Activated CD8-positive, alpha-beta memory T cell treated with anti-CD3 and anti-CD28 coated beads for 36 hours (primary cell): Measurements from ENCODE around the gene ZSWIM4. TPM values are rescaled to one million over a fixed set of nuclear protein-coding genes. Genes with fewer than 3 reads are reported as not detected.

ENCODE experiments used
- CTCF ChIA-PET: fragments of 350-600 bp; sonication (Branson Sonifier 250); formaldehyde crosslinking; loops from one replicate; lab custom pipeline; 2021; ENCODE audit warnings: antibody characterized with exemption; lab: Charles Lee
- POLR2A ChIA-PET: fragments of 350-600 bp; sonication (Branson Sonifier 250); formaldehyde crosslinking; loops from one replicate; lab custom pipeline; 2021; ENCODE audit warnings: antibody characterized with exemption; lab: Charles Lee
- total RNA-seq, 2 experiments: library from RNA; stranded (reverse); gene quantifications; one replicate each; pipeline ENCODE4 v1.2.3, GENCODE V29; 2021

ZSWIM4 gene
- total RNA-seq, 2 experiments from 2014 or later: 4.9 to 5.8 TPM

DNA sequence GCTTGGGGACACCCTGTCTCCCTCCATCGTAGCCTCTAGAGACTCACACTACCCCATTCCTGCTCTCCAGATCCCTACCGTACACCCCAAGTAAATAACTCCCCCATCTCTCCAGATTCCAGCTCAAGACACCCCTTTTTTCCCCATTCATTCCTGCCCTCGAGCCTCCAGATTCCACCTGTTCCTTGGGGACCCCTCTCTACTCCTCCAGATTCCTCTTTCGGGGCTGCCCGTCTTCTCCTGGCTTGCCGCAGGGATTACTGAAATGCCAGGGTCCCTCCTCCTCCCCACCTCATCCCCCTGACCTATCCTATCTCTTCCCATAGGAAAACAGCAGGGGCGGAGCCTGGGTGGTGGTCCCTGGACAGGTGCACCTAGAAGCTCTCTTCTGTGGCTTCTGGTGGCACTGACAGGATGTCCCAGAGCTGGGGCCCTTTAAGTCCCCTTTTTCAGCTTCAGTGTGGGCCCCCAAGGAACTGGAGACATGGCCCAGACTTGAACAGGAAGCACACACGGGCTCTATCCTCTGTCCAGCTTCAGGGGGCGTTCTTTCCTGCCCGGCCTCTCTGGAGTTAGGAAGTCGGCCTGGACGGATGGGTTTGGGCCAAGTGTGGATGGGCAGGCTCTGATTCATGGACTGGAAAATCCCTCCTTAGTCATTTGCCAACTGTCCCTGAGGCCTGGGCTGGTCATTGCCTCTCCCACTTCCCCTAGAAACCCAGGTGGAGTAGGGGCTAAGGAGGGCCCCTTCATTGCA is 1.2 kb downstream of the ZSWIM4 start:
- CTCF ChIA-PET: interaction anchor here (0.5 to 2.2 kb wide), 3 partner anchors 8 to 741 kb away, joined by 3 to 7 read pairs (median 4); no protein-coding TSS in a partner anchor
- POLR2A ChIA-PET: interaction anchor here (1.0 to 2.4 kb wide), 4 partner anchors 22 to 341 kb away, joined by 3 to 14 read pairs (median 8); partner anchors contain the start of gene C19orf53

DNA sequence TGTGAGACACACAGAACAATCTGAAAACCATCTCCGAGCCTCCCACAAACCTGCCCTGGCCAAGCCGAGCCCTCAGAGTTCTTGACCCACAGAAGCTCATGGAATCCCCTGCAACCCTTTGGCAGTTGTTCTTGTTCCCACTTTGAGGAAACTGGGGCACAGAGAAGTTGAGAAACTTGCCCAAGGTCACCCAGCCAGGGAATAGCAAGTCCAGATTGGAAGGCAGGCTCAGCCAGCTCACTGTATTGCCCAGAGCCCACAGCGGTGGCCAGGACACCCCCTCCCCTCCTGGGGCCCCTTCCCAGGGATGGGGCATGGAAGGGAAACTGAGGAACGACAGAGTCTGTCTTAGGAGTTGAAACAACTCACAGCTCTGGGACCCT is 1.8 kb downstream of the ZSWIM4 start:
- ChIA-PET CTCF (interaction anchor here (0.6 to 2.2 kb wide), 2 partner anchors 9 to 10 kb away, joined by 4 to 7 read pairs; no protein-coding TSS in a partner anchor), POLR2A (interaction anchor here (2.3 kb wide), 1 partner anchor 22 kb away, joined by 14 read pairs; the partner anchor contains the start of gene C19orf53)

DNA sequence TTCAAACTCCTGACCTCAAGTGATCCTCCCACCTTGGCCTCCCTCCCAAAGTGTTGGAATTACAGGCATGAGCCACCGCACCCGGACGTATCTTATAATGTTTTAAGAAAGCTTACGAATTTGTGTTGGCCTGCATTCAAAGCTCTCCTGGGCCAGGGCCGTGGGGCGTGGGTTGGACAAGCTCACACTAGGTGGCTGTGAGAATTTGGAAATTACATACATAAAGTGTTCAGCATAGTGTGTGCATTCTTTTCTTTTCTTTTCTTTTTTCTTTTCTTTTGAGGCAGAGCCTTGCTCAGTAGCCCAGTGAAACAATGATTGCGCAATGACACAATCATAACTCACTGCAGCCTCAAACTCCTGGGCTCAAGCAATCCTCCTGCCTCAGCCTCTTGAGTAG is 2.6 kb downstream of the ZSWIM4 start:
- POLR2A ChIA-PET: interaction anchor here (1.2 kb wide), 1 partner anchor 13 kb away, joined by 3 read pairs; no protein-coding TSS in a partner anchor
- CTCF ChIA-PET: interaction anchor here (0.9 to 2.3 kb wide), 3 partner anchors 10 to 64 kb away, joined by 3 to 7 read pairs (median 7); no protein-coding TSS in a partner anchor

DNA sequence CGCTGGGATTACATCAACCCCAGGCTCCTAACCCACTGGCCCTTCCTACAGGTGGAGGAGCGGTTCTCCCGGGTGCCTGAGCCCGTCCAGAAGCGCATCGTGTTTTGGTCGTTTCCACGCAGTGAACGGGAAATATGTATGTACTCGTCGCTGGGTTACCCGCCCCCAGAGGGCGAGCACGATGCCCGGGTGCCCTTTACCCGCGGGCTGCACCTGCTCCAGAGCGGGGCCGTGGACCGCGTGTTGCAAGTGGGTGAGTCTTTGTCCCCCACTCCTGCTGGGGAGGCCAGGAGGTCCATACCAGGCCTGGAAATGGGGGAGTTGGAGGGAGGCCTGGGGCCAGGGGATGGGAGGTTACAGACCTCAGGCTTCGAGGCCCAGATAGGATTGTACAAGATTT is 4.4 kb downstream of the ZSWIM4 start:
- CTCF ChIA-PET: interaction anchor here (0.7 to 2.3 kb wide), 5 partner anchors 17 to 174 kb away, joined by 3 to 7 read pairs (median 3); no protein-coding TSS in a partner anchor

DNA sequence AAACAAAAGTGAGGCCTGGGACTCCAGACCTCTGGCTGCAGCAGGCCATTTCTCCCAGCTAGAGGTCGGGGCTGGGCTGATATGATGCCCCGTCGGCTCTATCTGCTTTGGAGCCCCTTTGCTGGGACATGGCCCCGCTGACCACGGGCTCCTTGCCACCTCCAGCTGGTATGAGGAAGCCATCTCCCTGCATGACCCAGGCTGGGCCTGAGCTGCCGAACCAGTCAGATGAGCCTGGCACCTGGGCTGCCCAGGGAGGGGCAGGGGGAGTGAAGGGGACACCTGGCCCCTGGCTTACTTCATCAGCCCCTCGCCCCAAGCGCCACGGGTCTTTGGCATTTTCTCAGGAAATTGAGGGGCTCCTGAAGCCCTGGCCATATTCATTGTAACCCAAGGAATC is 7.8 kb downstream of the ZSWIM4 start:
- POLR2A ChIA-PET: no interaction called here
- CTCF ChIA-PET: interaction anchor here (2.0 kb wide), 1 partner anchor 59 kb away, joined by 5 read pairs; no protein-coding TSS in a partner anchor

More for the DNA sequence above, 4.4 kb downstream of the ZSWIM4 start:
- POLR2A ChIA-PET: interaction anchor here (0.6 kb wide), 1 partner anchor 165 kb away, joined by 4 read pairs; no protein-coding TSS in a partner anchor

DNA sequence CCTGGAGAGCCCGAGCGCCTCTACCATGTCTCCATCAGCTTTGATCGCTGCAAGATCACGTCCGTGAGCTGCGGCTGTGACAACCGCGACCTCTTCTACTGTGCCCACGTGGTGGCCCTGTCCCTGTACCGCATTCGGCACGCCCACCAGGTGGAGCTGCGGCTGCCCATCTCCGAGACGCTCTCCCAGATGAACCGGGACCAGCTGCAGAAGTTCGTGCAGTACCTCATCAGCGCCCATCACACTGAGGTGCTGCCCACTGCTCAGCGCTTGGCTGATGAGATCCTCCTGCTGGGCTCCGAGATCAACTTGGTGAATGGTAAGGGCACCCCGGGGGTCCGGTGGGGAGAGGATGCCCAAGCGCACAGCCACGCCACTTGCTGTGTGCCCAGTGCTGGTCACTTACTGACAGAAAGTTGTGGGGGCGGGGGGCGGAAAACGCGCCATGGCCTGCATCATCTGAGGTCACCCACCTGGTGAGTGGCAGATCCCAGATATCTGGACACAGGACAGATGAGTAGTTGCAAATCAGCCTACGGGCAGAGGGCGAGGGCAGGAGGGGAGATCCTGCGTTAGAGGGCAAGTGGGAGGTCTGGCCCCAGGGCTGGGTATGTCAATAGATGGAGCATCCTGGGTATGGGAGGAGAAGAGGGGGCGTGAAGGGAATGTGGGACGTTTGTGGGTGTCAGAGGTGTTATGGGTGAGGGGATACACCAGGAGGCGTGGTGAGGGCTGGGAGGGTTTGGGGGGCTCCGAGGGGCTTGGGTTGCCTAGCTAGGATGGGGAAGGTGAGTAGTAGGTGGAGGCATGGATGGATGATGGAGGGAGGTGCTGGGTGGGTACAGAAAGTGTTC is 9.8 kb downstream of the ZSWIM4 start:
- POLR2A ChIA-PET: no interaction called here

DNA sequence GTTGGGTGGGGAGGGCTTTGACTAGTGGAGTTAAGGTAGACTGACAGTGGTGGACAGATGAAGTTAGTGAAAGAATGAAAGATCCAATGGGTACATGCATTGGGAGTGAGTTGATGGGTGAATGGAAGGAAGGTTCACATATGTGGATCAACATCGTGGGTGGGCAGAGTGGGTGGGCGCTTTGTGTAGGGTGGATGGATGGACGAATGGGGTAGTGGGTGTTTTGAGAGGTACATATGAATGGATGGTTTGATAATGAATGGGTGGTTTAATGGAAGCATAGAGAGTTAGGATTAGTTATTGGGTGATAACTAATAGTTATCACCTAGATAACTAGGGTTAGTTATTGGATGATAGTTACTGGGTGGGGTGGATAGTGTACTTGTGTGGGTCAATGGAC is 11.5 kb downstream of the ZSWIM4 start:
- CTCF ChIA-PET: interaction anchor here (1.7 kb wide), 1 partner anchor 22 kb away, joined by 3 read pairs; no protein-coding TSS in a partner anchor
- POLR2A ChIA-PET: no interaction called here

More for the DNA sequence above, 9.8 kb downstream of the ZSWIM4 start:
- CTCF ChIA-PET: interaction anchor here (0.7 to 1.9 kb wide), 3 partner anchors 12 to 57 kb away, joined by 3 to 5 read pairs (median 4); no protein-coding TSS in a partner anchor

DNA sequence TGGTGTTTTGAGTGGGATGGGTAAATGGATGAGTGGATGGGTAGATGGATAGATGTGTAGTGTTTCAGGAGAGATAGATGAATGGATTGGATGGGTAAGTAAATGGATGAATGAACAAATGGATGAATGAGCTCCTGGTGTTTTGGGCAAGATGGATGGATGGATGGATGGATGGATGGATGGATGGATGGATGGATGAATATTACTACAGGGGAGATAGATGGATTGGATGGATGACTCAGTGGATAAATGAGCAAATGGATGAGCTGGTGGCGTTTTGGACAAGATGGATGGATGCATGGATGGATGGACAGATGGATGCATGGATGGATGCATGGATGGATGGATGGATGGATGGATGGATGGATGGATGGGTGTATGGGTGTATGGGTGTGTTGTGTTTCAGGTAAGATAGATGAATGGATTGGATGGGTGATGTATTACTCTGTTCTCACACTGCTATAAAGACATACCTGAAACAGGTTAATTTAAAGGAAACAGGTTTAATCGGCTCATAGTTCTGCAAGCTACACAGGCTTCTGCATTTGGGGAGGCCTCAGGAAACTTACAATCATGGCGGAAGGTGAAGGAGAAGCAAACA is 12.3 kb downstream of the ZSWIM4 start:
- CTCF ChIA-PET: interaction anchor here (0.6 to 1.7 kb wide), 3 partner anchors 11 to 148 kb away, joined by 3 to 4 read pairs (median 3); no protein-coding TSS in a partner anchor
- POLR2A ChIA-PET: no interaction called here

DNA sequence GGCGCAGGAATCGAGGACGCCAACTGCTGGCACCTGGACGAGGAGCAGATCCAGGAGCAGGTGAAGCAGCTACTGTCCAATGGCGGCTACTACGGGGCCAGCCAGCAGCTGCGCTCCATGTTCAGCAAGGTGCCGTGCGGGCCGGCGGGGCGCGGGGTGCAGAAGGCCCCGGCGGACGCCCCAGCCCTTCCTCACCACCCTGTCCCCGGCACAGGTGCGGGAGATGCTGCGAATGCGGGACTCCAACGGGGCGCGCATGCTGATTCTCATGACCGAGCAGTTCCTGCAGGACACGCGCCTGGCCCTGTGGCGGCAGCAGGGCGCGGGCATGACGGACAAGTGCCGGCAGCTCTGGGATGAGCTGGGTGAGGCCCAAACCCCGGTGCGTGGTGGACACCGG is 13.6 kb downstream of the ZSWIM4 start:
- ChIA-PET CTCF (no interaction called here), POLR2A (interaction anchor here (0.6 kb wide), 1 partner anchor 901 kb away, joined by 9 read pairs; no protein-coding TSS in a partner anchor)

DNA sequence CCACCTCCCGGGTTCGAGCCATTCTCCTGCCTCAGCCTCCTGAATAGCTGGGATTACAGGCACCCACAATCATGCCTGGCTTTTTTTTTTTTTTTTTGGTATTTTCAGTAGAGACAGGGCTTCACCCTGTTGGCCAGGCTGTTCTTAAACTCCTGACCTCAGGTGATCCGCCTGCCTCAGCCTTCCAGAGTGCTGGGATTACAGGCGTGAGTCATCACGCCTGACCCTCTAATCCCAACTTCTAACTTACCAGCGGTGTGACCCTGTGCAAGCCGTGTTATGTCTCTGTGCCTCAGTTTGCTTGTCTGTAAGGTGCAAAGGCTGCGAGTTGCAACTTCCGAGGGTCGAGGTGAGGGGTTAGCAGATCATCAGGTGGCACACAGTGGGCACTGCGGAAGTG is 17.3 kb downstream of the ZSWIM4 start:
- ChIA-PET POLR2A (no interaction called here), CTCF (no interaction called here)

DNA sequence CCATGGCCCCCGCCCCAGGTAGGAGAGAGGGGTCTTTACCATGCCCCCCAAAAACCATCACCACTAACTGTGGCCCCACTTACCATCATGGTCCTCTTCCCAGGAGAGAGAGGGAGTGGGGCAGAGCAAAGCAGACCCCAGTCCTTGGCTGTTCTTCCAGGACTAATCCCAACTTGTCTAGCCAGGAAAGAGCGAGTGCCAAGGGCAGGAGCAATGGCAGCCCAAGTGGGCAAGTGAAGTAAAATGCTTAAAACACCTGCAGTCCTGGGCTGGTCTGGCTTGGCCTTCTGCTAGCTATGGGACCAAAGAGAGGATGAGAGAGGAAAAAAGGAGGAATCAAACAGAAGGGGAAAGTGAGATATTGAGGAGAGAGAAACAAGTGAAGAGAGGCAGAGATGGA is 17.9 kb downstream of the ZSWIM4 start:
- ChIA-PET CTCF (no interaction called here), POLR2A (no interaction called here)

DNA sequence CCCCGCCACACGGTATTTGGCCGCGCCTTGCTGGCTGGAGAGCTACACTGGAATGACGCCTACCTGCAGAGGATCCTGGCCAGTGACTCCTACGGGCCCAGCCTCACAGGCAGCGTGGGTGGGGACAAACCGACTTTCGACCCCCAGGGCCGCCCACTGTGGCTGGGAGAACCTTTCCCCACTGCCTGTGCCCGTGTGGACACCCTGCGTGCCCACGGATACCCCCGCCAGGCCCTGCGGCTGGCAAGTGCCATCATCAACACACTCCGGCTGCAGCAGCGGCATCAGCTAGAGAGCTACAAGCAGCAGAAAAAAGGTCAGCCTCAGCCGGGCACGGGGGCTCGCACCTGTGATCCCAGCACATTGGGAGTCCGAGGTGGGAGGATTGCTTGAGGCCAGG is 19.3 kb downstream of the ZSWIM4 start:
- ChIA-PET POLR2A (interaction anchor here (0.6 kb wide), 1 partner anchor 28 kb away, joined by 8 read pairs; no protein-coding TSS in a partner anchor), CTCF (no interaction called here)

DNA sequence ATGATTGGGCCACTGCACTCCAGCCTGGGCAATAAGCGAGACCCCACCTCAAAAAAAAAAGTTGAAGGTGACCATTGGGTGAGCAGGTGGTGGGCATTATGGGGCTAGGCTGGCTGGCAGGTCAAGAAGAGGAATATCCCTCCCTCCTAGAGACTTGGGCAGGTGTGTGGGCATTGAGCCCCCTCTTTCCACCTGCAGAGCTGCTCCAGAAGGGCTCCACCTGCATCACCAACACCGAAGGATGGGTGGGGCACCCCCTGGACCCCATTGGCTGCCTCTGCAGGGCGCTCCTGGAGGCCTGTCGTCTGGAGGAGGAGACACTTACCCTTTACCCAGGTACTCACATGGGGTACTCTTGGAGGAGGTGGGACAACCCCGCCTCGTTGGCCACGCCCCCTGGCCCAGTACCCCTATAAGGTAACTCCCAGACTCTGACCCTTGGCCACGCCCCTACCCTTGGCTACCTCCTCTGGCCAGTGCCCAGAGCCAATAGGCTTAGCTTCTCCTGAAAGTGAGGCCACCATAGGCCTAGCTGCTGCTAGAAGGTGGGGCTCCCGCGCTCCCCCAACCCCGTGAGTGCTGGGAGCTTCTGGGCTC is 21.9 kb downstream of the ZSWIM4 start:
- ChIA-PET POLR2A (interaction anchor here (0.5 kb wide), 1 partner anchor 26 kb away, joined by 5 read pairs; no protein-coding TSS in a partner anchor), CTCF (interaction anchor here (0.6 to 1.5 kb wide), 4 partner anchors 13 to 78 kb away, joined by 3 to 4 read pairs (median 3); no protein-coding TSS in a partner anchor)

DNA sequence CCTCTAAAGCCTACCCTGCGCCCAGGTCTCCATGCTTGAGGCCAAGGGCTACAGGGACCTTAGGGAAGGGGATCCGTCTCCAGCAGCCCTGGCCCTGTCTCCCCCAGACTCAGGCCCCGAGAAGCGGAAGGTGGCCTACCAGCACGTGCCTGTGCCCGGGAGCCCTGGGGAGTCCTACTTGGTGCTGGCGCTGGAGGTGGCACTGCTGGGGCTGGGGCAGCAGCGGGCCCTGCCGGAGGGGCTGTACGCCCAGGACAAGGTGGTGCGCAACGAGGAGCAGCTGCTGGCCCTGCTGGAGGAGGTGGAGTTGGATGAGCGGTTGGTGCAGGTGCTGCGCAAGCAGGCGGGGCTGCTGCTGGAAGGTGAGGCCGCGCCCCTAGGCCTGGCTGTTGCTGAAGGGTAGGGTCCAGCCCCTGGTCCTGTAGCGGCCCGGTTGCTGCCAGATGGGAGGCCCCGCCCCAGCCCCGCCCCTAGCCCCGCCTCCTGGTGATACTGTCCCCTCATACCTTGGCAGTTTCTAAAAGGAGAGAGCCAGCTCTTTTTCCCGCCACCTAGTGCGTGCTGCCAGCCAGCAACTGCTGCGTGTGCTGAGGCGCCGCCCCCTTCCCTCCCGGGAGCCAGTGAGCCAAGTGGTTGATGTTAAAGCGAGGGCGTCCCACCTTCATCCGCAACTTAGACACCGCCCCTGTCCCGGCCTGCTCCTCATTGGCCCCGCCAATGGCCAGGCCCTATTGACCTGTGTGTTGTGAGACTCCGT is 22.6 kb downstream of the ZSWIM4 start:
- CTCF ChIA-PET: interaction anchor here (0.9 to 1.5 kb wide), 3 partner anchors 13 to 79 kb away, joined by 3 to 4 read pairs (median 3); no protein-coding TSS in a partner anchor
- POLR2A ChIA-PET: no interaction called here

DNA sequence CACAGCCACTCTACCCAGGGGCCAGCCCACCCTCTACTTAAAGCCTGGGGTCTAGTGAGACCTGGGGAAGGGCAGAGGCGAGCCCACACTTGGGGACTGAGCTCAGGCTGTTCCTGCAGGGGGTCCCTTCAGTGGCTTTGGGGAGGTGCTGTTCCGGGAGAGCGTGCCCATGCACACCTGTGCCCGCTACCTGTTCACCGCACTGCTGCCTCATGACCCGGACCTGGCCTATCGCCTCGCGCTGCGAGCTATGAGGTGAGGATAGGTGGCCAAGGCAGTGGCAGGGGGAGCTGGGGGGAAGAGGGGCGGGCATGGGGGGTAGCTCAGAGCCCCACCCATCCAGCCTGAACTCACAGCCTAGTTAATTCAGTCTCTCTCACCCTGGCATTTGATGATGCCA is 24.0 kb downstream of the ZSWIM4 start:
- POLR2A ChIA-PET: interaction anchor here (0.6 kb wide), 1 partner anchor 76 kb away, joined by 3 read pairs; no protein-coding TSS in a partner anchor
- CTCF ChIA-PET: no interaction called here

DNA sequence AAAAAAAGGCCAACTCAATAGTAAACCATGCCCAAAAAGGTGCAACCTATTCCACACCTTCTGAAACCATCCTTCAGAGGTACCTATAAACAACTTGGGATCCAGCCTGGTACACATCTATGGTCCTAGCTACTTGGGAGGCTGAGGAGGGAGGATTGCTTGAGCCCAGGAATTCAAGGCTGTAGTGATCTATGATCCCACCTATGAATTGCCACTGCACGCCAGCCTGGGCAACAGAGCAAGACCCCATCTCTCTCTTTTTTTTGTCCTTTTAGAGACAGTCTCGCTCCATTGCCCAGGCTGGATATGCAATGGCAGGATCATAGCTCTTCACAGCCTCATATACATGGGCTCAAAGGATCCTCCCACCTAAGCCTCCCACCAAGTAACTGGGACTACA is 26.0 kb downstream of the ZSWIM4 start:
- POLR2A ChIA-PET: interaction anchor here (0.7 kb wide), 1 partner anchor 38 kb away, joined by 3 read pairs; no protein-coding TSS in a partner anchor
- CTCF ChIA-PET: interaction anchor here (0.7 kb wide), 1 partner anchor 80 kb away, joined by 3 read pairs; no protein-coding TSS in a partner anchor

DNA sequence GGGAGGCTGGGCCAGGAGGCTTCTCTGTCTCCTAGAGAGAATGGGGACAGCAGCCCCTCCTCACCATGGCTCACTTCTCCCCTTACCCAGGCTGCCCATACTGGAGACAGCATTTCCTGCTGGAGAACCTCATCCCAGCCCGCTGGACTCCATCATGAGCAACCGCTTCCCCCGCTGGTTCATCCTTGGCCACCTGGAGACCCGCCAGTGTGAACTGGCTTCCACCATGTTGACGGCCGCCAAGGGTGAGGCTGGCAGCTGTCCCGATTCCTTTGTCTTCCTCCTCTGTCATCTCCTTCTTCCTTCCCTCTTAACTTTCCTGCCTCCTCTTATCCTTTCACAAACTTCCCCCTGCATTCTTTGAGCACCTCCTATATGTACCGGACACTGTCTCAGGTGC is 28.0 kb downstream of the ZSWIM4 start:
- POLR2A ChIA-PET: interaction anchor here (0.6 kb wide), 1 partner anchor 14 kb away, joined by 4 read pairs; no protein-coding TSS in a partner anchor
- CTCF ChIA-PET: interaction anchor here (1.3 to 1.5 kb wide), 2 partner anchors 24 to 27 kb away, joined by 3 read pairs; no protein-coding TSS in a partner anchor
